ENCODE measurements around the gene FBXO42. TPM values are rescaled to one million over a fixed set of nuclear protein-coding genes. Genes with fewer than 3 reads are reported as not detected.

FBXO42 gene
- total and polyA plus RNA-seq, 2 of the 8 experiments (the other 6 are each of a cell fraction or from before 2014, with no cell fraction given) = 15.1 to 17.0 TPM

- TF ChIP-seq RAD21 (IDR thresholded peaks at IDR 0.05 in 1 of 2, conservative IDR thresholded peaks at IDR 0.05 in 1 of 2; ENCODE audit: low read depth in 2 of 2, low read length in 2 of 2) = no peak
- no peak for TF ChIP-seq TBP (IDR thresholded peaks at IDR 0.05; ENCODE audit: low read depth, low read length)
Measured at GRCh38 chr1:16342331-16343062, 9.8 kb downstream of the FBXO42 start (continued).
